ENCODE results near the gene INO80. TPM values are rescaled to one million over a fixed set of nuclear protein-coding genes. Genes with fewer than 3 reads are reported as not detected.

Gene INO80
- total RNA-seq, 1 experiment from 2014 or later: 33.8 TPM

DNA sequence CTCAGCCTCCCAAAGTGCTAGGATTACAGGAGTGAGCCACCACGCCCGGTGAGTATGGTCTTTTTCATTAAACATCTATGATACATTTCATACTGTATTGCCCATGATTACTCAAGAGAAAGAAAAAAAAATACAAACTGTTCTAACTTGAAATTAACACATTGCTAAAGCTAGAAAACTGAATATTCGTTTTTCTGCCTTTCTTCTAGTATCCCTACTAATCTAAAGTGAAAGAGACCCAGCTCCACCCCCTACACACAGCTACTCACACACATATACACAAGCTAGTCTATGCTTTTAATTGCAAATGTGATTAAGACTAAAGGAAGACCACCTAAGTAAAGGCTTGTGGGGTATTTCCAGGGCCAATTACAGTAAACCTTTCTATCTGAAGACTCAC lies 43.1 kb downstream of the INO80 start:
- H3K4me1 Mint-ChIP-seq (ENCODE audit: insufficient read depth, unreplicated experiment): no peaks in the 10 kb centered on the region
- TF ChIP-seq, protein P1, sequence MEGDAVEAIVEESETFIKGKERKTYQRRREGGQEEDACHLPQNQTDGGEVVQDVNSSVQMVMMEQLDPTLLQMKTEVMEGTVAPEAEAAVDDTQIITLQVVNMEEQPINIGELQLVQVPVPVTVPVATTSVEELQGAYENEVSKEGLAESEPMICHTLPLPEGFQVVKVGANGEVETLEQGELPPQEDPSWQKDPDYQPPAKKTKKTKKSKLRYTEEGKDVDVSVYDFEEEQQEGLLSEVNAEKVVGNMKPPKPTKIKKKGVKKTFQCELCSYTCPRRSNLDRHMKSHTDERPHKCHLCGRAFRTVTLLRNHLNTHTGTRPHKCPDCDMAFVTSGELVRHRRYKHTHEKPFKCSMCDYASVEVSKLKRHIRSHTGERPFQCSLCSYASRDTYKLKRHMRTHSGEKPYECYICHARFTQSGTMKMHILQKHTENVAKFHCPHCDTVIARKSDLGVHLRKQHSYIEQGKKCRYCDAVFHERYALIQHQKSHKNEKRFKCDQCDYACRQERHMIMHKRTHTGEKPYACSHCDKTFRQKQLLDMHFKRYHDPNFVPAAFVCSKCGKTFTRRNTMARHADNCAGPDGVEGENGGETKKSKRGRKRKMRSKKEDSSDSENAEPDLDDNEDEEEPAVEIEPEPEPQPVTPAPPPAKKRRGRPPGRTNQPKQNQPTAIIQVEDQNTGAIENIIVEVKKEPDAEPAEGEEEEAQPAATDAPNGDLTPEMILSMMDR (IDR thresholded peaks at IDR 0.05; ENCODE audit: unreplicated experiment): no peak
- intact Hi-C loops (cut with micrococcal nuclease): no loop called here
- H3K27me3 Mint-ChIP-seq (ENCODE audit: insufficient read depth, unreplicated experiment): no peaks in the 10 kb centered on the region
- peaks cover 93% of the 10 kb centered on the region for H3K36me3 Mint-ChIP-seq (ENCODE audit: insufficient read depth, unreplicated experiment)
- CTCF ChIA-PET: interaction anchor here (0.9 to 1.2 kb wide), 3 partner anchors 8 to 112 kb away, joined by 3 read pairs; no protein-coding TSS in a partner anchor
- no peak overlapping the region for H3K4me3 Mint-ChIP-seq (ENCODE audit: unreplicated experiment)
- POLR2A ChIA-PET: interaction anchor here (1.0 kb wide), 1 partner anchor 18 kb away, joined by 3 read pairs; no protein-coding TSS in a partner anchor
- H3K9me3 Mint-ChIP-seq (ENCODE audit: unreplicated experiment): no peaks in the 10 kb centered on the region
- no peak for DNase-seq (ENCODE audit: unreplicated experiment)
- H3K27ac Mint-ChIP-seq (ENCODE audit: low read depth, unreplicated experiment): no peak overlapping the region
- BruUV-seq (replicated peaks): no TSS peak

DNA sequence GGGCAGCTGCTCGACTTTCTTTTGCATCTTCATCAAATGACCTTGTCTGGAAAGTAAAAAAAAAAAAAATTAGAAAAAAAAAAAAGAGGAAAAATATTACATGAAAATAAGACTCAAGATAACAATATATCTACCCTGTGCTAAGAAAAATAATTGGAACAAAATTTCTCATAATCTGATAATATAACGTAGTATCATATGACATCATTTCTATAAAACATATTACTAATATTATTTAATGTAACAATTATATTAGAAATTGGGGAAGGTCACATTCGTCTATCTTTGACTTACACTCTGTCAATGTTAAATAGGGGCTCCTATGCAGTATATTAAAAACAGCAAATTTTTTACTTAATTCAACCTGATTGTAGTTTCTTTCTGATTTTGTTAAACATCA lies 44.1 kb downstream of the INO80 start:
- Mint-ChIP-seq H3K9me3 (ENCODE audit: unreplicated experiment) (no peaks in the 10 kb centered on the region), H3K4me1 (ENCODE audit: insufficient read depth, unreplicated experiment) (no peaks in the 10 kb centered on the region), H3K27me3 (ENCODE audit: insufficient read depth, unreplicated experiment) (no peaks in the 10 kb centered on the region), H3K4me3 (ENCODE audit: unreplicated experiment) (no peak overlapping the region), H3K36me3 (ENCODE audit: insufficient read depth, unreplicated experiment) (peaks cover 92% of the 10 kb centered on the region), H3K27ac (ENCODE audit: low read depth, unreplicated experiment) (no peak overlapping the region)
- CTCF ChIA-PET: no interaction called here
- DNase-seq (ENCODE audit: unreplicated experiment): no peak
- POLR2A ChIA-PET: no interaction called here
- no TSS peak for BruUV-seq (replicated peaks)
- TF ChIP-seq, protein P1 (IDR thresholded peaks at IDR 0.05; ENCODE audit: unreplicated experiment): no peak
- intact Hi-C loops (cut with micrococcal nuclease): no loop called here

DNA sequence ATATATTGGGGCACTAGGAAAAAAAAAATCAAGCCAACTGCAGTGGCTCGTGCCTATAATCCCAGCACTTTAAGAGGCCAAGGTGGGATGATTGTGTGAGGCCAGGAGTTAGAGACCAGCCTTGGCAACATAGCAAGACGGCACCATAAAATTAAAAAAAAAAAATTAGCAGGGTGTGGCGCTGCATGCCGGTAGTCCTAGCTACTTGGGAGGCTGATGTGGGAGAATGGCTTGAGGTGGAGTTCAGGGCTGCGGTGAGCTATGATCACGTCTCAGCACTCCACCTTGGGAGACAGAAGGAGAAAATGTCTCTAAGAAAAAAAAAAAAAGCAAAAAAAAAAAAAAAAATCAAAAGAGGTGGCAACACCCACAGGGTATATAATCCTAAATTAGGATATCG lies 49.6 kb downstream of the INO80 start:
- H3K9me3 Mint-ChIP-seq (ENCODE audit: unreplicated experiment): no peaks in the 10 kb centered on the region
- H3K4me3 Mint-ChIP-seq (ENCODE audit: unreplicated experiment): no peak overlapping the region
- TF ChIP-seq, protein P1 (IDR thresholded peaks at IDR 0.05; ENCODE audit: unreplicated experiment): no peak
- DNase-seq (ENCODE audit: unreplicated experiment): no peak
- CTCF ChIA-PET: interaction anchor here (0.6 to 1.7 kb wide), 4 partner anchors 85 to 220 kb away, joined by 3 to 10 read pairs (median 6); no protein-coding TSS in a partner anchor
- intact Hi-C loops (cut with micrococcal nuclease): no loop called here
- no peak overlapping the region for H3K27ac Mint-ChIP-seq (ENCODE audit: low read depth, unreplicated experiment)
- H3K27me3 Mint-ChIP-seq (ENCODE audit: insufficient read depth, unreplicated experiment): no peaks in the 10 kb centered on the region
- H3K36me3 Mint-ChIP-seq (ENCODE audit: insufficient read depth, unreplicated experiment): peaks cover 84% of the 10 kb centered on the region
- POLR2A ChIA-PET: interaction anchor here (1.2 kb wide), 1 partner anchor 34 kb away, joined by 4 read pairs; no protein-coding TSS in a partner anchor
- no TSS peak for BruUV-seq (replicated peaks)
- no peaks in the 10 kb centered on the region for H3K4me1 Mint-ChIP-seq (ENCODE audit: insufficient read depth, unreplicated experiment)

DNA sequence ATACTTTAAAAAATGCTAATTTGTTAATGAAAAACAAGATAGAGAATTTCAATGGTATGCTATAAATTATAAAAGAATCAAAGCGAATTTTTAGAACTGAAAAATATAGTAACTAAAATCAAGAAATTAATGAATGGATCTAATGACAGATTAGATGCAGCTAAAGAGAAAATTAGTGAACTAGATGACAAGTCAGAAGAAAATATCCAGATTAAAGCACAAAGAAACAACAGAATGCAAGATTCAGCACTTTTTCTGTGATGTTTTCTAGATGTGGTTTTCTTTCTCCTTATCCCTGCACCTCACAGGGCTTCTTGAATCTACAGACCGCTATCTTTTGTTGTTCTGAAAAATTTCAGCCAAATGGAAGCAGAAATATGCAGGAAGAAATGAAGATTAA lies 54.4 kb downstream of the INO80 start:
- CTCF ChIA-PET: no interaction called here
- no peaks in the 10 kb centered on the region for H3K27me3 Mint-ChIP-seq (ENCODE audit: insufficient read depth, unreplicated experiment)

More for the DNA sequence above, 54.4 kb downstream of the INO80 start:
- Mint-ChIP-seq H3K9me3 (ENCODE audit: unreplicated experiment) (no peaks in the 10 kb centered on the region), H3K4me1 (ENCODE audit: insufficient read depth, unreplicated experiment) (no peaks in the 10 kb centered on the region), H3K4me3 (ENCODE audit: unreplicated experiment) (no peak overlapping the region), H3K36me3 (ENCODE audit: insufficient read depth, unreplicated experiment) (peaks cover 81% of the 10 kb centered on the region), H3K27ac (ENCODE audit: low read depth, unreplicated experiment) (no peak overlapping the region)
- no peak for DNase-seq (ENCODE audit: unreplicated experiment)
- intact Hi-C loops (cut with micrococcal nuclease): no loop called here
- POLR2A ChIA-PET: no interaction called here
- BruUV-seq (replicated peaks): no TSS peak
- TF ChIP-seq, protein P1 (IDR thresholded peaks at IDR 0.05; ENCODE audit: unreplicated experiment): no peak

Measured in MCF 10A (cell line).